Cortex of kidney (tissue), 1 donor: ENCODE data around the gene MEI4.
"Not testable (repeated sequence)": the region's sequence is repeated elsewhere in the genome, so short reads cannot be mapped to it uniquely, and the experiment has no call there.

ENCODE experiments used
- DNase-seq: peaks from one replicate; lab custom pipeline; 2025; lab: John Stamatoyannopoulos, UW

Gene MEI4

DNA sequence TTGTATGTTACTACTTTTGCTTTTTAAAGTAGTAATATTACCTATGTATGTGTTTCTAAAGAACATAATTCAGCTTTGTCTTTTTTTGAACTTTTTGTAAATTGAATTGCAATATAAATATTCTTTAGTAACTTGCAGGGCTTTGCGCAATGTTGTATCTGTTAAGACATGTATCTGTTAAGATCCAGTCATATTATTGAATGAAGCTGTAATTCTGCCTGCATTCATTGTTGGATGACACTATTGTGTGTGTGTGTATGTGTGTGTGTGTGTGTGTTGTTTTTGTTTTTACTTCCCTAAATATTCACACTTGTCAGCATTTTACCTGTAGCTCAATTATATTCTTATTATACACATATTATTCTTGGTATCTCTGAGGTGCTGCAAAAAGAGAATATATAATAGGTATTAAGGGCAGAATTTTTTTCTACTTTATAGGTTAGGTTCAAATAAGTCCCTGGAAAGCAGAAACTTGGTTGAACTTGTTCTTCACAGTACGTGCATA, 164.0 kb downstream of the MEI4 start:
- no peak for DNase-seq

DNA sequence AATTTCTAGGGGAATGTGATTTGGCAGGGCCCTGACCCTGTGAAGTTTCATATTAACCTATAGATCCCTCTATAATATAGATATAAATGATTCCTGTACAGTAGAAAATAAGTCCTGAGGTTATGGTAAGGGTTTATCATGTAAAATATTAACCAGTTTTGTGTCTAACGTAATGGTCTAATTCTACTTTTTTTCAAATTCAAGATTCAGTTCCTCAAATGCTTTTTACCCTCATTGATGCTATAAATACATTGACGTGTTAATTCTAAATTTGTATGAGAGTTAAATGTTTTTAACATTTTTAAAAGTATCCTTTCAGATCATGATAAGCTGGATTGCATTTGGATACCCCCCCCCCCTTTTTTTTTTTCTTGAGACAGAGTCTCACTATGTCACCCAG, 169.4 kb downstream of the MEI4 start:
- no peak for DNase-seq

GRCh38 chr6:77825204-77825603, 172.4 kb downstream of the MEI4 start:
- no peak for DNase-seq

- DNase-seq = no peak
Measured at GRCh38 chr6:77829736-77830135, 176.9 kb downstream of the MEI4 start.

- not testable (repeated sequence) for DNase-seq
Measured at GRCh38 chr6:77833749-77834148, 180.9 kb downstream of the MEI4 start.

GRCh38 chr6:77834591-77834996, 181.8 kb downstream of the MEI4 start:
- DNase-seq = no peak

GRCh38 chr6:77837034-77837784, 184.4 kb downstream of the MEI4 start:
- no peak for DNase-seq

DNA sequence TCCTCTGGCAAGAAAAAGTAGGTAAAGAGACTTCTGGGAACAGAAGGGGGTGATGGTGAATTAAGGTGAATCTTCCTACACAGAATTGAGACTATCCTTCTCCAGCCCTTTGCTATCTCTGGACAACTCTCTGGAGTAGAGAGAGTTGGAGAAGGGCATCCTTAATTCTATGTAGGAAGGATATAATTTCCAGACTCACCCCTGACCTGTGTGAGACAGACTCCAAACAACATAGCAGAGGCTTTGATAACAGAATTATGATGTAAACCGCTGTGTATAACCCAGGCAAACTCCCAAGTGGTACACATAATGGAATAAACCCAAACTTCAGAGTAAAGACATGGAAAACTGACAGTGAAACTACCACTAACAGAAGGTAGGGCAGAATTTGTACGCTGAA, 186.5 kb downstream of the MEI4 start:
- DNase-seq = no peak

- DNase-seq = no peak
Measured at GRCh38 chr6:77844822-77845221, 192.0 kb downstream of the MEI4 start.

DNA sequence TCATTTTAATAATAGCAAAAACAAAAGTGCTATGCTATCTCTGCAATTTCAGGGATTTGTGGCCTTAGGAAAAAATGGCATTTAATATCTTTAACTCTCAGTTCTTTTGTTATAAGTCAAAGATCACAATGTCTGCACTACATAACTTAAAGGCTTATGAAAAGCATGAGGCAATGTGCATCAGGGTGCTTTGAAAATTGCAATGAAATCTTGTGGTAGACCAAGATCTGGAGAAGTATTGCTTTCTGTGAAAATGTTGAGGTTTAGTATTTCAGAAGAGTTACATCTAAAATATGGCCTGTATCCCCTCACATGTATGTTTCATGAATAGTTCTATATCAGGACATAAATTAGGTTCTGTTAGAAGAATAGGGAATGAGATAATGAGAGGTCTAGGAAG, 200.6 kb downstream of the MEI4 start:
- DNase-seq = no peak

DNA sequence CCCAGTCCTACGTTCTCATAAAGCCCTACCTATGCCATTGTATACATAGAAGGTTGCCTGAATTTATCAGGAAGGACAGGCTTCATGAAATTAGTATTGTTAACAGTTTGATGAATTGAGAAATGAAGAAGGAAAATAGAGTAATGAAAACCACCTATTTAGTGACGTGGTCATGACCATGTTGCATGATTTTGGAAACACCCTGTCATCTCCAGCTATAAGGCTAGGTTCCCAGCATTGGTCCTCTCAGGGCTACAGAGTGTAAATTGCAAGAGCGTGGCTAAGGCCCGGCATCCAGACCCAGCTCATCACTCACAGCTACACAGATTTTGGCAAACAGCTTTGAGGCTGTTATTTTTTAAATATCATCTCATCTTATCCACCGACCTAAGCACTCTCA, 203.6 kb downstream of the MEI4 start:
- DNase-seq = no peak

- no peak for DNase-seq
Measured at GRCh38 chr6:77857421-77857820, 204.6 kb downstream of the MEI4 start.

DNA sequence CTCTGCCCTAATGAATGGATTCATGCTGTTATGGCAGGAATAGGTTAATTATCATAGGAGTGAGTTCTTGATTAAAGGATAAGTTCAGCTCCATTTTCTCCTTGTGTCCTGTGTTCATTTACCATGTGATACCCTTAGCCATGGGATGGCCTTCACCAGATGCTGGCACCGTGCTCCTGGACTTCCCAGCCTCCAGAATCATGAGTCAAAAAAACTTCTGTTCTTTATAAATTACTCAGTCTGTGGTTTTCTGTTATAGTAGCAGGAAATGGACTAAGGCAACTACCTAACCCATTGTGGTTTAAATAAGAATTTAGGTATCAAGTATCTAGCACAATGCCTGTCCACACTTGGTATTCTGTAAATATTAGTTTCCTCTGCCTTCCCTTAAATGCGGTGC, 223.5 kb downstream of the MEI4 start:
- no peak for DNase-seq

DNA sequence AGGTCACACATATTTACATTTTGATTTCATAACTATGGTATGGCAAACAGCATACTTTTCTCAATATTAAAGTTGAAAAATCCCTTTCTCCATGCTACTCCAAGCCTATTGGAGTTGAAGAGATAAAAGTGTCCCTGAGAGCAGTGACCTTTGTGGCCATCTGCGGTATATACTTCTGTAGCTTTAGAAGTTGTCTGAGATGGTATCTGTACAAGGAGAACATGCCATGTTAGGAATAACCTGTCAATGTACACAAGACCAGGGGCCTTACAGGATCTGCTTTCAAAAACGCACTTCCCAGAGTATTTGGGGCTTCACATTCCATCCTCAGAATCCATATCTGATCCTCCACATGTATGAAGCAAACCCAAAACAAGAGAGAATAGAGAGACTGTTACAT, 226.7 kb downstream of the MEI4 start:
- DNase-seq = no peak

DNA sequence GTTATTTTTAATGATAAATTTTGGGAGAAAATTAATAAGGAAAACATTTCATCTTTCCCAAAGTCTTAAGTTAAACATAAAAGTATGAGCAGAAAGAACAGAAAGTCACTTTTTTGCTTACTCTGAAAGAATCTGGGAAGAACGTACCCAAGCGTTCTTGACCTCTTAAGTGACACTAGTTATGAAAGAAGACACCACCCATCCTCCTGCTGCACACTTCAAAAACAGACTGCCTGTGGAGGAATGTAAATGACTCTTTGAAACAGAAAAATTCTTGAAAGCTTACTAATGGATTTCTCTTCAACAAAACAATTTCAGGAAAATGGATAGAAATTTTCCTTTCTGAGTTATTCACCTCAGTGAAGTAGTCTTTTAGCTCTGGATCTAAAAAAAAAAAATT, 227.7 kb downstream of the MEI4 start:
- no peak for DNase-seq

DNA sequence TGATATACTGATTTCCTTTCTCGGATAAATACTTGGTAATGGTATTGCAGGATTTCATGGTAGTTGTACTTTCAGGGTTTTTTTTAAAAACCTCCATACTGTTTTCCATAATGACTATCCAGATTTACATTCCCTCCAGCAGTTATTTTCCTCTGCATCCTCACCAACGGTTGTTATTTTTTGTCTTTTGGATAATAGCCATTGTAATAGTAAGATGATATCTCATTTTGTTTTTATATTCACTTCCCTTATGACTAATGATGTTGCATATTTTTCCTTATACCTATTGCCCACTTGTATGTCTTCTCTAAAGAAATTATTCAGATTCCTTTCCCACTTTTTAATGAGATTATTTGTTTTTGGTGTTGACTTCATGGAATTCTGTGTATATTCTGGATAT, 231.0 kb downstream of the MEI4 start:
- no peak for DNase-seq

GRCh38 chr6:77893391-77893790, 240.6 kb downstream of the MEI4 start:
- DNase-seq = no peak

GRCh38 chr6:77906070-77906469, 253.2 kb downstream of the MEI4 start:
- no peak for DNase-seq

DNA sequence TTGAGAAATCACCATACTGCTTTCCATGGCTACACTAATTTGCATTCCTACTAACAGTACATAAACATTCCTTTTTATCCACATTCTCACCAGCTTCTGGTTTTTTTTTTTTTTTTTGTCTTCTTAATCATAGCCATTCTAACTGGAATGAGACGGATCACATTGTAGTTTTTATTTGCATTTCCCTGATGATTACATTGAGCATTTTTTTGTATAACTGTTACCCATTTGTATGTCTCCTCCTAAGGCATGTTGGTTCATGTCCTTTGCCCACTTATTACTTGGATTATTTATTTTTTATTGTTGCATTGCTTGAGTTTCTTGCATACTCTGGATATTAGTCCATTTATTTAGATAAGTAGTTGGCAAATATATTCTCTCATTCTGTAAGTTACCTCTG, 258.0 kb downstream of the MEI4 start:
- DNase-seq = no peak

- no peak for DNase-seq
Measured at GRCh38 chr6:77926198-77926751, 273.4 kb downstream of the MEI4 start.

- no peak for DNase-seq
Measured at GRCh38 chr6:77930382-77930781, 277.5 kb downstream of the MEI4 start.

- no peak for DNase-seq
Measured at GRCh38 chr6:77930952-77931351, 278.1 kb downstream of the MEI4 start.

DNA sequence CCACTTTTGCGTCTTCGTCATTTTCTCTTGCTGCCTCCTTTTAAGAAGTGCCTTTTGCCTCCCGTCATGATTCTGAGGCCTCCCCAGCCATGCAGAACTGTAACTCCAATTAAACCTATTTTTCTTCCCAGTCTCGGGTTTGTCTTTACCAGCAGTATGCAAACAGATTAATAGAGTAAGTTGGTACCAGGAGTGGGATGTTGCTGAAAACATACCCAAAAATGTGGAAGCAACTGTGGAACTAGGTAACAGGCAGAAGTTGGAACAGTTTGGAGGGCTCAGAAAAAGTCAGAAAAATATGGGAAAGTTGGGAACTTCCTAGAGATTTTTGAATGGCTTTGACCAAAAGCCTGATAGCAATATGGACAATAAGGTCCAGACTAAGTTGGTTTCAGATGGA, 309.2 kb downstream of the MEI4 start:
- DNase-seq = no peak

GRCh38 chr6:77965449-77965848, 312.6 kb downstream of the MEI4 start:
- no peak for DNase-seq
